Suppressor macrophage treated with lipopolysaccharide for 1 hour (primary cell): ENCODE data around the gene UCK2.

Source experiments
- DNase-seq, 3 donors: peaks; one replicate each; pipeline ENCODE4 v3.0.0-alpha.2; 2020 to 2022

Gene UCK2

DNA sequence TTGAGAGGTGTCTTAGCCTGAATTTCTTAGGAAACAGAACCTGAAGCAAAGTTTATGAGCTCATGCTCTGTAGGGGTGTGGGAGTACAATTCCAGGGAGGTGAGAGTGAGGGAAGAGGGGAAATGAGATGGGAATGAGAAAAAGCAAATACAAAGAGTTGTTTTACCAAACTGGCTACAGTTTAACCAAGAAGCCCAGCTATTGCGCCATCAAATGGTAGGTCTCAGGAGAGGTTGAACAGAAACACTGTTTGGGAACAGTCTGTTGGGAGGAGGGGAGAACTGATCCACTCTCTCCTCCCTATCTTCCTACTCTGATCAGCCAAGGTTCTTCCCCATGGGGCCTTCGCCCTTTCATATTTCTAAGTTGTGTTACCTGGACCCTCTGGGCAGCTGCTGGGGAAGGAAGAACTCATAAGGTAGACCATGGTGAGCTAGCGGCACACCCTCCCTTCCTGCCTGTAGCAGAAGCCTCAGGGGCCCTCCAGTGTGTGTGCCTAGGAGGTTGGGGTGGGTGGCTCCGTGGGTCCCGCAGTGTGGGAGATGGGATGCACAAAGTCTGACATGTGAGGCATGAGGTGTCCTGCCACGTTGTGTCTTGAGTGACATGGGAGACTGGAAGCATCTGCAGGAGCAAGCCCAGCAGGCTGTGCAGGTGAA lies 120.5 kb downstream of the UCK2 start:
- DNase-seq = no peak

DNA sequence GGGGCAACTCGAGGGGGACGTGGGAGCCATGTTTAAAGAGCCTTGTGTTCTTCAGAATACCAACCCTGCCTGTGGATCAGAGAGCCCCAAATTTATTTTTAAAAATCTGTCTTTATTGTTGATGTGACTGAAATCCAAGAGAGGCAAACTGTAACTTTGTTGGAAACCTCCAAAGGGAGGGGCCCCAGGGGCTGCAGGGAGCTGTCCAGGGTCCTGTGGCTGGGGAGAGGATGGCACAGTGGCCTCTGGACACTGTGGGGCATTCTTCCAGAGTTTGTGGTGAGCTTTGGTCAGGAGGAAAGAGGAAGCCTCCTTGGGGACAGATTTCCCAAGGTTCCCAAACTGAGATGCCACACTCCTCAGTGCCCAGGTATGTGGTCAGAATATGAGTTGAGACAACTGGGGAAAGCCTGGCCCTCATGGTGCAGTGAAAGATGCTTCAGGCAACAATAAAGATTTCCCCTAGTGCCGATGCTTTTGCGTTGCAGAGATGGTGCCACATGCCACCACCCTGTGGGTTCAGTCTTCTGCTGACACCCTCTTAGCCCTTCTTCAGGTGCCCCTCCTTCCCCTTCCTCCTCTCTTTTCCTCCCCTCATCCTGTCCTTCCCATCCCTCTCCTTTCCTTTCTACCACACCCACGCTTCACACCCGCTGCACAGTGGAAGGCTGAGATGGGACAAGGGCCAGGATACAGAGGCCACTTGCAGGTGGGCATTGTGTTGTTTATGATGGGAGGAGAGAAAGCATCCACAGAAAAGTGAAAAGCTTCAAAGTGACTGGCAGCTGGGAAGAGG lies 122.1 kb downstream of the UCK2 start:
- DNase-seq = peak in 1 of 3 donors; percentile 8

DNA sequence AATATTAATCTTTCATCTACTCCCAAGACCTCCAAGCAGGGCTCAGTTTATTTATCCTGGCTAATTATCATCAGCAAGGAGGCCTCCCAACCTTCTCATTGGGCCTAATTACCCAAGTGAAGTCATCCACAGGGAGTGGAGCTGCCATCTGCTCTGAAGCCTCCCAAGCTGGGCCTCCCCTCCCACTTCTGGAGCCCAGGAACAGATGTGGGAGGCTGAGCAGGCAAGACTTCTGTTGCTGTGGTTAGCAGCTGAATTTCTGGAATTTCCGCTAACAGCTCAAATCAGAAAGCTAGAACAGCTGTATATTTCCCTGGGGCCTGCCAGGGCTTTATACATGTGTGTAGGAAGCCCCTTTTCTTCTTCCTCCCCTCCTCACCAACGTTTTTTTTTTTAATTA lies 127.5 kb downstream of the UCK2 start:
- peak; percentile 6 to 25 (median 14) for DNase-seq

DNA sequence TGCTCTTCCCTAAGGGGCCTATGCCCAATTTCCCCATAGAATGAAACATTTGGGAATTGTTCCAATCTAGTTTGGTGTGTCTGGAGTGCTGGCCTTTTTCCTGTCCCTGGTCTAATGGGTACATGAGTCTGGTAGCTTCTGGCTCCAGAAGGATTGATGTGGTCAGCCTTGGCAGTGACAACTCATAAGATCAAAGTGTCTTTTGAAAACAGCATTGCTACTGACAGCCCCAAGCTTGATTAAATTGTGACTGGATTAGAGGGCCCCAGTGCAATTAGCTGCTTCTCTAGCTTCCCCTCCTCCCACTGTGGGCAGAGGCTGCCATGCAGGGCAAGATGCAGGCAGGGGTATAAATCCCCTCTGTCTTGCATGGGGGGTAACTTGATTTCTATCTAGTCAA lies 130.9 kb downstream of the UCK2 start:
- DNase-seq = no peak

DNA sequence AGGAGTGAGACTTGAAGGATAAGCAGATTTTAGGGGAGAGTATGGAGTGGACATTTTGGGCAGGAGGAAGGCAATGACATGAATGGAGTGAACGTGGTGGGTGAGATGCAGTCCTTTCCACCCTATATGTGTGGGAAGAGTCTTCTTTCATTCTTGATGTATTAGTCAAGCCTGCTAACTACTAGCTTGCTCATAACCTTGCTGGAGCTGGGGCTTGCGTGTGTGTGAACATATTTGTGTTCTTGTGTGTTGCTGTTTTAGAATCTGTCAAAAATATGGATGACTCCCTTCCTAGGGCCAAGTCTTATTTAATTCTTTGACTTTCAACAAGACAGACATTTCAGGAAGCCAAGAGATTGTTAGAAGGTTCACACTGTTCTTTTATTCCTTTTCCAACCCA lies 132.7 kb downstream of the UCK2 start:
- DNase-seq = no peak

DNA sequence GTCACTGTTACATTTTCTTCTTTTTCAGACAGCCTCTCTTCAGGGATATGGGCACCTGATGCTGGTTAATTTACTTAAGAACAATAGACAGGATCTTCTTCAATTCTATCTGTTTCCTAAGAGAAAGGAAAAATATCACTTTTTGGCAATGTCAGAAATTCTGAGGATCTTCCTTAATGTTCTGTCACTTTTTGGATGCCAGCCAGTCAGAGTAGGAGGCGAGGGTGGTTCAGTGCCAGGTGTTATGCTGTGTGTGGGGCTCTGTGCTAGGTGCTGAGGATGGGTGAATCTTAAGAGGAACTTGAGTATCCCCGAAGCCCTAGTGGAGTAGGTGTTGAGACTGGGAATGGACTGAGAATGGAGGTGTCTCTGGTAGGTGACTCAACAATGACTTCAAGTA lies 133.5 kb downstream of the UCK2 start:
- no peak for DNase-seq
